IMR-90 (cell line): ENCODE data around the gene TTC39C. TPM values are rescaled to one million over a fixed set of nuclear protein-coding genes. Genes with fewer than 3 reads are reported as not detected.

Experiments
- ATAC-seq: fragments of 200-7000 bp; cut with Tn5 transposase; 2 replicates; pipeline ENCODE4 v1.9.1; 2020; ENCODE audit warnings: low read depth, mild to moderate bottlenecking, moderate library complexity
- BruUV-seq: library from RNA; stranded (reverse); fragments of 400-500 nt; replicated peaks from 2 replicates; lab custom pipeline; 2021; lab: Mats Ljungman, UMichigan
- CTCF ChIA-PET: fragments of 300-600 bp; formaldehyde crosslinking; extraction: SDS; loops from one replicate; lab custom pipeline; 2021; ENCODE audit warnings: antibody characterized with exemption; lab: Yijun Ruan, JAX
- POLR2A ChIA-PET: fragments of 300-600 bp; sonication (Branson Sonifier 250); formaldehyde crosslinking; loops from one replicate; lab custom pipeline; 2022; ENCODE audit warnings: antibody characterized with exemption; ENCODE audit not compliant: unreplicated experiment; lab: Charles Lee
- DNase-seq: peaks from one replicate; pipeline ENCODE4 v3.0.0; 2013
- H2AFZ ChIP-seq: replicated peaks from 2 replicates; pipeline ENCODE3; 2013; ENCODE audit warnings: low read length, mild to moderate bottlenecking; ENCODE audit not compliant: poor library complexity
- H2AK5ac ChIP-seq: 2 replicates; pipeline ENCODE4 v1.6.1; 2013; ENCODE audit warnings: low read depth, low read length, inconsistent platforms
- H2AK9ac ChIP-seq: replicated peaks from 2 replicates; pipeline ENCODE3; 2013; ENCODE audit warnings: mild to moderate bottlenecking, low read depth, low read length, moderate library complexity; ENCODE audit not compliant: poor library complexity
- H2BK120ac ChIP-seq: 2 replicates; pipeline ENCODE4 v1.6.1; 2013; ENCODE audit warnings: low read depth, low read length, inconsistent platforms
- H2BK15ac ChIP-seq: 3 replicates; pipeline ENCODE4 v1.6.1; 2013; ENCODE audit warnings: low read depth, low read length, inconsistent platforms
- H2BK20ac ChIP-seq: 2 replicates; pipeline ENCODE4 v1.6.1; 2013; ENCODE audit warnings: low read depth, mild to moderate bottlenecking, inconsistent platforms, low read length, moderate library complexity
- H2BK5ac ChIP-seq: 2 replicates; pipeline ENCODE4 v1.6.1; 2013; ENCODE audit warnings: mild to moderate bottlenecking, low read depth, low read length, inconsistent platforms; ENCODE audit not compliant: poor library complexity, severe bottlenecking
- H3K14ac ChIP-seq: replicated peaks from 2 replicates; pipeline ENCODE4 v1.6.1; 2013; ENCODE audit warnings: low read depth, low read length, inconsistent platforms
- H3K18ac ChIP-seq: 2 replicates; pipeline ENCODE4 v1.6.1; 2013; ENCODE audit warnings: low read depth, low read length, control low read depth
- H3K23ac ChIP-seq: 2 replicates; pipeline ENCODE4 v1.6.1; 2013; ENCODE audit warnings: low read depth, low read length, inconsistent platforms
- H3K27ac ChIP-seq: 2 replicates; pipeline ENCODE4 v1.5.1; 2013; ENCODE audit warnings: mild to moderate bottlenecking, control low read depth, low read length; ENCODE audit not compliant: insufficient read depth
- H3K27me3 ChIP-seq: 2 replicates; pipeline ENCODE4 v1.6.1; 2013; ENCODE audit warnings: low read length; ENCODE audit not compliant: control insufficient read depth, insufficient read depth
- H3K36me3 ChIP-seq: 2 replicates; pipeline ENCODE4 v1.6.1; 2013; ENCODE audit warnings: low read length, mixed read lengths; ENCODE audit not compliant: control insufficient read depth, insufficient read depth
- H3K4ac ChIP-seq: 2 replicates; pipeline ENCODE4 v1.6.1; 2013; ENCODE audit warnings: low read depth, low read length, inconsistent platforms
- H3K4me1 ChIP-seq: 2 replicates; pipeline ENCODE4 v1.6.1; 2013; ENCODE audit warnings: low read length, mixed read lengths; ENCODE audit not compliant: control insufficient read depth, insufficient read depth
- H3K4me2 ChIP-seq: 2 replicates; pipeline ENCODE4 v1.6.1; 2013; ENCODE audit warnings: low read depth, mild to moderate bottlenecking, control low read depth, low read length, moderate library complexity
- H3K4me3 ChIP-seq: 2 replicates; pipeline ENCODE4 v1.5.1; 2013; ENCODE audit warnings: low read depth, mild to moderate bottlenecking, control low read depth, low read length, moderate library complexity; ENCODE audit not compliant: insufficient read depth
- H3K56ac ChIP-seq: 2 replicates; pipeline ENCODE4 v1.6.1; 2013; ENCODE audit warnings: low read length, inconsistent platforms; ENCODE audit not compliant: insufficient read depth; ENCODE audit errors: extremely low read depth
- H3K79me1 ChIP-seq, 2 experiments: 2 replicates each; pipeline ENCODE4 v1.6.1; 2013; ENCODE audit warnings: low read length in 2 of 2, inconsistent platforms in 1 of 2, low read depth in 1 of 2
- H3K9ac ChIP-seq: 2 replicates; pipeline ENCODE4 v1.6.1; 2013; ENCODE audit warnings: low read depth, low read length, control low read depth
- H3K9me1 ChIP-seq: 2 replicates; pipeline ENCODE4 v1.6.1; 2013; ENCODE audit warnings: low read length, inconsistent platforms; ENCODE audit not compliant: insufficient read depth
- H3K9me3 ChIP-seq: 2 replicates; pipeline ENCODE4 v1.6.1; 2013; ENCODE audit warnings: low read length; ENCODE audit not compliant: control insufficient read depth, insufficient read depth
- H4K20me1 ChIP-seq: 2 replicates; pipeline ENCODE4 v1.6.1; 2013; ENCODE audit warnings: low read length, inconsistent platforms; ENCODE audit not compliant: insufficient read depth
- H4K5ac ChIP-seq: 2 replicates; pipeline ENCODE4 v1.6.1; 2013; ENCODE audit warnings: mild to moderate bottlenecking, low read depth, low read length, control low read depth
- H4K8ac ChIP-seq, 2 experiments: 2 replicates each; pipeline ENCODE4 v1.6.1; 2013; ENCODE audit warnings: low read depth in 2 of 2, low read length in 2 of 2, control low read depth in 1 of 2, inconsistent platforms in 1 of 2
- H4K91ac ChIP-seq: 2 replicates; pipeline ENCODE4 v1.6.1; 2013; ENCODE audit warnings: low read depth, low read length, inconsistent platforms; ENCODE audit not compliant: insufficient read depth
- CHD1 ChIP-seq: IDR thresholded peaks from 2 replicates; pipeline ENCODE4 v1.6.1; 2012; ENCODE audit warnings: low read depth, low read length, improper control_type of control experiment
- FOS ChIP-seq: fragments of 150-350 bp; IDR thresholded peaks from 2 replicates; pipeline ENCODE4 v1.6.1; 2016; ENCODE audit warnings: low read depth, low read length
- MAZ ChIP-seq: IDR thresholded peaks from 2 replicates; pipeline ENCODE4 v1.6.1; 2012; ENCODE audit warnings: low read depth, mild to moderate bottlenecking, low read length, improper control_type of control experiment, moderate library complexity, borderline replicate concordance
- MXI1 ChIP-seq: IDR thresholded peaks from 2 replicates; pipeline ENCODE4 v1.6.1; 2012; ENCODE audit warnings: low read depth, mild to moderate bottlenecking, low read length, moderate library complexity, borderline replicate concordance
- RAD21 ChIP-seq: IDR thresholded peaks from 2 replicates; pipeline ENCODE4 v1.6.1; 2012; ENCODE audit warnings: low read length, improper control_type of control experiment
- WGBS, 2 experiments: methylation state at CpG; one replicate each; pipeline versions ENCODE4 v1.1.5 to v1.1.7; 2013; ENCODE audit warnings: missing lambda C conversion rate in 2 of 2; ENCODE audit not compliant: insufficient read length in 1 of 2; ENCODE audit errors: extremely low coverage in 2 of 2; 5-methylcytosine and 5-hydroxymethylcytosine counted together
- dilution Hi-C: fragments of 300-500 bp; cut with HindIII; formaldehyde crosslinking; loops from one replicate; pipeline ENCODE4 v1.14.3; 2018; ENCODE audit warnings: low sequenced_read_pairs; ENCODE audit not compliant: unreplicated experiment
- in situ Hi-C: fragments of 300-500 bp; cut with MboI; formaldehyde crosslinking; loops from 3 replicates; pipeline ENCODE4 v1.14.3; 2019; ENCODE audit warnings: low sequenced_read_pairs, inconsistent platforms, mixed read lengths
- intact Hi-C: fragments of 100-400 bp; cut with micrococcal nuclease; formaldehyde crosslinking; loops from 2 replicates; pipeline ENCODE4 v1.10.0; 2022
- polyA plus RNA-seq, 3 experiments: library from polyadenylated mRNA; depleted of rRNA; stranded (reverse); fragments of >200 nt; gene quantifications; 2 replicates each; pipeline ENCODE4 v1.2.3, GENCODE V29; 2012; ENCODE audit warnings: low replicate concordance in 1 of 3
- total RNA-seq: library from RNA; depleted of rRNA; stranded (reverse); fragments of >200 nt; gene quantifications from 2 replicates; pipeline ENCODE4 v1.2.3, GENCODE V29; 2012

Gene TTC39C
- total and polyA plus RNA-seq, 2 of the 4 experiments (the other 2 are of a cell fraction) = 8.0 to 20.8 TPM

- Histone ChIP-seq H2AK5ac (no peak overlapping the region), H3K18ac (no peak overlapping the region), H3K14ac (no peak overlapping the region; the same call in 1 of the 2 replicates), H3K23ac (no peak overlapping the region), H3K9me3 (no peaks in the 10 kb centered on the region), H3K36me3 (peaks cover 17% of the 10 kb centered on the region), H3K4ac (no peak overlapping the region), H2BK15ac (no peak overlapping the region), H3K4me1 (peaks cover 8% of the 10 kb centered on the region), H4K20me1 (no peaks in the 10 kb centered on the region), H3K27me3 (no peaks in the 10 kb centered on the region), H3K4me2 (no peak overlapping the region), H3K9ac (no peak overlapping the region), H2AFZ (no peak overlapping the region), H3K9me1 (peaks cover 4% of the 10 kb centered on the region; the same call in 1 of the 2 replicates), H3K79me1 (peaks cover 0 to 2% of the 10 kb centered on the region in 2 experiments; a peak in 1 of 4 replicates), H2BK20ac (no peak overlapping the region), H4K5ac (no peak overlapping the region), H3K4me3 (no peak overlapping the region), H4K8ac (no peak overlapping the region), H2BK5ac (no peak overlapping the region), H2BK120ac (no peak overlapping the region), H3K56ac (no peak overlapping the region), H2AK9ac (no peak overlapping the region), H4K91ac (no peak overlapping the region), H3K27ac (no peak overlapping the region)
- ChIA-PET CTCF (interaction anchor here (0.6 to 1.1 kb wide), 2 partner anchors 15 to 55 kb away, joined by 3 read pairs; no protein-coding TSS in a partner anchor), POLR2A (no interaction called here)
- intact Hi-C loops = no loop called here
- WGBS, 2 experiments = no CpG with 5 or more reads among the region's 4 CpGs
- BruUV-seq = no TSS peak
- in situ Hi-C loops = no loop called here
- no peak for DNase-seq
- dilution Hi-C loops = no loop called here
- TF ChIP-seq MXI1 = no peak
- no peak for TF ChIP-seq FOS
- TF ChIP-seq CHD1 = no peak
- no peak for TF ChIP-seq MAZ
- TF ChIP-seq RAD21 = no peak
- ATAC-seq = no peak
Observed at GRCh38 chr18:24089515-24090337, 75.2 kb downstream of the TTC39C start.
